ENCODE data around the gene LAMA2. TPM values are rescaled to one million over a fixed set of nuclear protein-coding genes. Genes with fewer than 3 reads are reported as not detected.

Gene LAMA2
- total RNA-seq, 1 experiment from 2014 or later, result 4.2 TPM

- H3K4ac ChIP-seq (ENCODE audit: low read depth, low read length), result no peak overlapping the region
- H3K27ac ChIP-seq (ENCODE audit: insufficient read length, low read depth, low read length), result no peak overlapping the region
- H4K5ac ChIP-seq (ENCODE audit: insufficient read length, low read depth, low read length), result no peak overlapping the region
- H3T11ph ChIP-seq (ENCODE audit: low read length), result no peak overlapping the region
- no peaks in the 10 kb centered on the region for H3K9me3 Mint-ChIP-seq
- H3K14ac ChIP-seq (ENCODE audit: insufficient read depth, low read length), result no peak overlapping the region
- H3K23ac ChIP-seq (ENCODE audit: insufficient read length, low read depth, low read length), result no peak overlapping the region
- peaks cover 4% of the 10 kb centered on the region; the same call in 1 of the 2 replicates for H3K4me1 ChIP-seq (ENCODE audit: insufficient read depth, low read length)
- H3K27me3 ChIP-seq (ENCODE audit: insufficient read depth, low read length), result no peaks in the 10 kb centered on the region; the same call in 1 of the 2 replicates
- no peak overlapping the region for H2BK20ac ChIP-seq (ENCODE audit: low read depth, low read length, poor library complexity, severe bottlenecking)
- no peaks in the 10 kb centered on the region for H3K79me1 ChIP-seq (ENCODE audit: insufficient read depth, low read depth, low read length, poor library complexity, severe bottlenecking)
- H3K79me2 ChIP-seq (ENCODE audit: insufficient read depth, low read length), result no peaks in the 10 kb centered on the region
- H2BK5ac ChIP-seq (ENCODE audit: insufficient read length, low read length), result no peak overlapping the region
- H4K20me1 ChIP-seq (ENCODE audit: control insufficient read depth, insufficient read depth, insufficient read length), result no peaks in the 10 kb centered on the region
- H3K27ac Mint-ChIP-seq, result peak overlapping the region in 2 of 3 experiments; percentile 45 to 86; a peak in 4 of 7 replicates
- H4K91ac ChIP-seq (ENCODE audit: insufficient read length, low read depth, low read length), result no peak overlapping the region
- no peak overlapping the region for H3K56ac ChIP-seq (ENCODE audit: insufficient read length, low read depth, low read length)
- no peak overlapping the region for H2BK15ac ChIP-seq (ENCODE audit: low read depth, low read length)
- H2BK12ac ChIP-seq (ENCODE audit: insufficient read length, low read depth, low read length), result no peak overlapping the region
- no peak overlapping the region for H3K9ac ChIP-seq (ENCODE audit: extremely low read depth, insufficient read length, low read length)
- no peak overlapping the region for H4K8ac ChIP-seq (replicated peaks; ENCODE audit: insufficient read length, low read depth, low read length)
- H3K4me3 Mint-ChIP-seq, result no peak overlapping the region
- no peak overlapping the region for H3K4me2 ChIP-seq (ENCODE audit: insufficient read depth, insufficient read length, low read length)
- H3K18ac ChIP-seq (ENCODE audit: insufficient read length, low read depth, low read length), result no peak overlapping the region
- peaks cover 25 to 27% of the 10 kb centered on the region in 2 experiments for H3K4me1 Mint-ChIP-seq
- no peaks in the 10 kb centered on the region for H3K9me3 ChIP-seq (ENCODE audit: control insufficient read depth, low read depth, low read length)
- no peak overlapping the region for H2AK5ac ChIP-seq (ENCODE audit: insufficient read length, low read length)
- H3K27me3 Mint-ChIP-seq (ENCODE audit: low read depth), result no peaks in the 10 kb centered on the region
- H3K36me3 Mint-ChIP-seq (ENCODE audit: insufficient read depth in 1 of 3, low read depth in 3 of 3), result no peaks in the 10 kb centered on the region
- TF ChIP-seq, protein P1, sequence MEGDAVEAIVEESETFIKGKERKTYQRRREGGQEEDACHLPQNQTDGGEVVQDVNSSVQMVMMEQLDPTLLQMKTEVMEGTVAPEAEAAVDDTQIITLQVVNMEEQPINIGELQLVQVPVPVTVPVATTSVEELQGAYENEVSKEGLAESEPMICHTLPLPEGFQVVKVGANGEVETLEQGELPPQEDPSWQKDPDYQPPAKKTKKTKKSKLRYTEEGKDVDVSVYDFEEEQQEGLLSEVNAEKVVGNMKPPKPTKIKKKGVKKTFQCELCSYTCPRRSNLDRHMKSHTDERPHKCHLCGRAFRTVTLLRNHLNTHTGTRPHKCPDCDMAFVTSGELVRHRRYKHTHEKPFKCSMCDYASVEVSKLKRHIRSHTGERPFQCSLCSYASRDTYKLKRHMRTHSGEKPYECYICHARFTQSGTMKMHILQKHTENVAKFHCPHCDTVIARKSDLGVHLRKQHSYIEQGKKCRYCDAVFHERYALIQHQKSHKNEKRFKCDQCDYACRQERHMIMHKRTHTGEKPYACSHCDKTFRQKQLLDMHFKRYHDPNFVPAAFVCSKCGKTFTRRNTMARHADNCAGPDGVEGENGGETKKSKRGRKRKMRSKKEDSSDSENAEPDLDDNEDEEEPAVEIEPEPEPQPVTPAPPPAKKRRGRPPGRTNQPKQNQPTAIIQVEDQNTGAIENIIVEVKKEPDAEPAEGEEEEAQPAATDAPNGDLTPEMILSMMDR (conservative IDR thresholded peaks at IDR 0.05), result peak; percentile 48
- no peaks in the 10 kb centered on the region for H3K23me2 ChIP-seq (ENCODE audit: insufficient read length, low read depth, low read length, poor library complexity, severe bottlenecking)
- DNase-seq, result no peak
- no peak overlapping the region for H2AFZ ChIP-seq (ENCODE audit: low read length)
- no peak overlapping the region for H2BK120ac ChIP-seq (ENCODE audit: low read depth, low read length, poor library complexity, severe bottlenecking)
Measured at GRCh38 chr6:129195643-129196042, 312.7 kb downstream of the LAMA2 start.
